Jurkat, Clone E6-1 (cell line): ENCODE results near the gene S100A13. TPM values are rescaled to one million over a fixed set of nuclear protein-coding genes. Genes with fewer than 3 reads are reported as not detected.
A peak's percentile ranks its signal among the peaks of the same experiment; 100 is the strongest.
"Not testable (repeated sequence)": the region's sequence is repeated elsewhere in the genome, so short reads cannot be mapped to it uniquely, and the experiment has no call there.

Source experiments
- DNase-seq: peaks from one replicate; pipeline ENCODE4 v3.0.0-alpha.2; 2011; ENCODE audit warnings: low read depth, low spot score
- H3K4me3 ChIP-seq: 2 replicates; pipeline ENCODE4 v1.5.1; 2011; ENCODE audit warnings: mild to moderate bottlenecking, low read length, control low read depth, moderate library complexity
- polyA plus RNA-seq: library from polyadenylated mRNA; unstranded; fragments of >200 nt; gene quantifications from one replicate; pipeline ENCODE4 v1.2.1, GENCODE V29; 2012; ENCODE audit warnings: missing spikeins; ENCODE audit not compliant: insufficient read length, insufficient read depth

Gene S100A13
- polyA plus RNA-seq = 1.9 TPM

- no peak for DNase-seq
- no peak within 1 kb of the TSS for H3K4me3 ChIP-seq
These were observed at the start of gene S100A13 for GRCh38 chr1:153626904-153627714. Gene S100A13, minus strand, starts transcription at chr1:153627505. Its CDS starts 1,033 bp downstream, at chr1:153626472.

GRCh38 chr1:153673511-153673910 is 46.2 kb upstream of the S100A13 start:
- no peak overlapping the region for H3K4me3 ChIP-seq
- DNase-seq = no peak

GRCh38 chr1:153671628-153672353 is 44.5 kb upstream of the S100A13 start:
- H3K4me3 ChIP-seq = peak overlapping the region; percentile 77
- peak; percentile 41 for DNase-seq

- DNase-seq = peak; percentile 100
- peak within 1 kb of the TSS; percentile 100 for H3K4me3 ChIP-seq
These were observed 43.7 kb upstream of the S100A13 start, which contains the start of gene ILF2 for GRCh38 chr1:153670859-153671627. Gene ILF2, minus strand, starts transcription at chr1:153670993. Its CDS starts 71 bp downstream, at chr1:153670922.

GRCh38 chr1:153670257-153670858 is 43.1 kb upstream of the S100A13 start:
- peak overlapping the region; percentile 100 for H3K4me3 ChIP-seq
- DNase-seq = no peak

- no peak for DNase-seq
- peak overlapping the region; percentile 100 for H3K4me3 ChIP-seq
These were observed 42.3 kb upstream of the S100A13 start for GRCh38 chr1:153669606-153670005.

GRCh38 chr1:153668672-153669071 is 41.4 kb upstream of the S100A13 start:
- not testable (repeated sequence) for DNase-seq, H3K4me3 ChIP-seq

- no peak overlapping the region for H3K4me3 ChIP-seq
These were observed 40.1 kb upstream of the S100A13 start for GRCh38 chr1:153667439-153667838.

GRCh38 chr1:153663211-153663610 is 35.9 kb upstream of the S100A13 start:
- no peak for DNase-seq
- H3K4me3 ChIP-seq = no peak overlapping the region

More at GRCh38 chr1:153667439-153667838, 40.1 kb upstream of the S100A13 start:
- no peak for DNase-seq

- no peak for DNase-seq
These were observed 35.0 kb upstream of the S100A13 start for GRCh38 chr1:153662269-153662668.

GRCh38 chr1:153661111-153661708 is 33.9 kb upstream of the S100A13 start:
- H3K4me3 ChIP-seq = no peak overlapping the region
- DNase-seq = no peak

More at GRCh38 chr1:153662269-153662668, 35.0 kb upstream of the S100A13 start:
- no peak overlapping the region for H3K4me3 ChIP-seq

GRCh38 chr1:153659656-153660055 is 32.4 kb upstream of the S100A13 start:
- peak overlapping the region; percentile 88 for H3K4me3 ChIP-seq
- DNase-seq = no peak

GRCh38 chr1:153659175-153659534 is 31.9 kb upstream of the S100A13 start:
- H3K4me3 ChIP-seq = peak overlapping the region; percentile 88
- DNase-seq = no peak

- DNase-seq = peak; percentile 73
- peak within 1 kb of the TSS; percentile 88 for H3K4me3 ChIP-seq
These were observed 31.3 kb upstream of the S100A13 start, which contains the start of gene SNAPIN for GRCh38 chr1:153658400-153659174. Gene SNAPIN, plus strand, starts transcription at chr1:153658703. Its CDS starts 41 bp downstream, at chr1:153658744.

- H3K4me3 ChIP-seq = no peak overlapping the region
- DNase-seq = no peak
These were observed 28.0 kb upstream of the S100A13 start for GRCh38 chr1:153655333-153655732.

GRCh38 chr1:153652805-153653500 is 25.6 kb upstream of the S100A13 start:
- no peak overlapping the region for H3K4me3 ChIP-seq
- DNase-seq = no peak

GRCh38 chr1:153651771-153652170 is 24.5 kb upstream of the S100A13 start:
- no peak overlapping the region for H3K4me3 ChIP-seq
- DNase-seq = no peak
